A549 (cell line): Measurements from ENCODE around the gene STARD4. TPM values are rescaled to one million over a fixed set of nuclear protein-coding genes. Genes with fewer than 3 reads are reported as not detected.

ENCODE experiments used
- ATAC-seq, 2 experiments: fragments of 200-7000 bp in 1 of 2; fragments of >200 bp in 1 of 2; cut with Nextera tagmentation in 1 of 2; cut with Tn5 transposase in 1 of 2; 3 replicates each; pipeline versions ENCODE4 v1.8.0 to v1.9.1; 2018 to 2020; ENCODE audit warnings: mild to moderate bottlenecking in 1 of 2, moderate library complexity in 1 of 2
- CTCF ChIA-PET: fragments of 300-600 bp; sonication (Branson Sonifier 250); formaldehyde crosslinking; extraction: SDS; loops from one replicate; lab custom pipeline; 2021; ENCODE audit warnings: antibody characterized with exemption, inconsistent platforms; lab: Yijun Ruan, JAX
- POLR2A ChIA-PET: fragments of 350-600 bp; formaldehyde crosslinking; extraction: SDS; loops from one replicate; lab custom pipeline; 2021; ENCODE audit warnings: antibody characterized with exemption, inconsistent platforms; lab: Yijun Ruan, JAX
- DNase-seq, 2 experiments: peaks; one replicate each; pipeline versions ENCODE4 v3.0.0 to v3.0.0-alpha.2; 2011 to 2016; ENCODE audit warnings: low read depth in 1 of 2, low spot score in 1 of 2
- FAIRE-seq: peaks from 2 replicates; lab custom pipeline; 2011; peaks lifted over from hg19 to GRCh38; lab: Jason Lieb, UNC
- H3K27ac ChIP-seq, 2 experiments: fragments of >200 bp; sonication (Bioruptor Twin); formaldehyde crosslinking; 3 replicates each; pipeline ENCODE4 v1.5.1; 2016 to 2017
- H3K4me1 ChIP-seq: fragments of >200 bp; sonication (Bioruptor Twin); formaldehyde crosslinking; 3 replicates; pipeline ENCODE4 v1.6.1; 2016
- H3K4me2 ChIP-seq: fragments of >200 bp; sonication (Bioruptor Twin); formaldehyde crosslinking; 3 replicates; pipeline ENCODE4 v1.6.1; 2016
- H3K4me3 ChIP-seq: fragments of >200 bp; sonication (Bioruptor Twin); formaldehyde crosslinking; 3 replicates; pipeline ENCODE4 v1.5.1; 2016
- H3K9me3 ChIP-seq: fragments of >200 bp; sonication (Bioruptor Twin); formaldehyde crosslinking; 3 replicates; pipeline ENCODE4 v1.6.1; 2016
- ATOH8 ChIP-seq: fragments of 250-450 bp; sonication (Bioruptor Pico); IDR thresholded peaks from 2 replicates; pipeline ENCODE4 v1.5.0; 2020; ENCODE audit warnings: low read depth, mild to moderate bottlenecking, moderate library complexity
- CEBPB ChIP-seq, 2 experiments: fragments of >200 bp in 1 of 2; sonication (Bioruptor Twin) in 1 of 2; formaldehyde crosslinking in 1 of 2; IDR thresholded peaks; 2 replicates each; pipeline ENCODE4 v1.6.1; 2012 to 2016
- CHD4 ChIP-seq: fragments of 200-600 bp; sonication (generic); IDR thresholded peaks from 2 replicates; pipeline ENCODE4 v1.6.1; 2016; ENCODE audit warnings: antibody characterized with exemption, mild to moderate bottlenecking, borderline replicate concordance
- CTCF ChIP-seq: fragments of >200 bp; sonication (Bioruptor Twin); formaldehyde crosslinking; IDR thresholded peaks from 3 replicates; pipeline ENCODE4 v1.5.1; 2016
- E2F6 ChIP-seq: IDR thresholded peaks from 2 replicates; pipeline ENCODE4 v1.6.1; 2012; ENCODE audit warnings: low read depth, borderline replicate concordance
- EHF ChIP-seq: fragments of 250-450 bp; sonication (Bioruptor Pico); IDR thresholded peaks from 2 replicates; pipeline ENCODE4 v1.5.0; 2020; ENCODE audit warnings: mild to moderate bottlenecking
- ELK1 ChIP-seq: fragments of 150-350 bp; IDR thresholded peaks from 2 replicates; pipeline ENCODE4 v1.6.1; 2014; ENCODE audit warnings: low read depth, mild to moderate bottlenecking, low read length
- EP300 ChIP-seq, 2 experiments: fragments of >200 bp; sonication (Bioruptor Twin); formaldehyde crosslinking; IDR thresholded peaks; 2 replicates in 1 of 2; 3 replicates in 1 of 2; pipeline ENCODE4 v1.6.1; 2016 to 2017
- ESRRA ChIP-seq: fragments of 150-350 bp; IDR thresholded peaks from 2 replicates; pipeline ENCODE4 v1.6.1; 2014; ENCODE audit warnings: mild to moderate bottlenecking, low read length, borderline replicate concordance
- FOSB ChIP-seq: fragments of 250-450 bp; sonication (Bioruptor Pico); IDR thresholded peaks from 2 replicates; pipeline ENCODE4 v1.5.0; 2020; ENCODE audit warnings: mild to moderate bottlenecking, moderate library complexity
- FOSL2 ChIP-seq, 2 experiments: fragments of 450-650 bp in 1 of 2; fragments of >200 bp in 1 of 2; sonication (Bioruptor Twin) in 1 of 2; formaldehyde crosslinking; IDR thresholded peaks; 2 replicates each; pipeline versions ENCODE4 v1.5.0 to v1.6.1; 2016 to 2020; ENCODE audit warnings: mild to moderate bottlenecking in 1 of 2, moderate library complexity in 1 of 2
- GATA3 ChIP-seq: IDR thresholded peaks from 2 replicates; pipeline ENCODE4 v1.6.1; 2012; ENCODE audit warnings: borderline replicate concordance
- HES2 ChIP-seq: fragments of >200 bp; sonication (Bioruptor Twin); formaldehyde crosslinking; IDR thresholded peaks from 2 replicates; pipeline ENCODE4 v1.6.1; 2016
- HOXB13 ChIP-seq: fragments of 250-450 bp; sonication (Bioruptor Pico); IDR thresholded peaks from 2 replicates; pipeline ENCODE4 v1.5.0; 2020; ENCODE audit warnings: low read depth, mild to moderate bottlenecking, moderate library complexity
- HOXB5 ChIP-seq: fragments of 250-450 bp; sonication (Bioruptor Pico); IDR thresholded peaks from 2 replicates; pipeline ENCODE4 v1.5.0; 2020; ENCODE audit warnings: mild to moderate bottlenecking, moderate library complexity
- JUN ChIP-seq, 2 experiments: fragments of >200 bp; sonication (Bioruptor Twin); formaldehyde crosslinking; IDR thresholded peaks; 2 replicates in 1 of 2; 3 replicates in 1 of 2; pipeline ENCODE4 v1.6.1; 2016 to 2017
- JUNB ChIP-seq: fragments of >200 bp; sonication (Bioruptor Twin); formaldehyde crosslinking; IDR thresholded peaks from 2 replicates; pipeline ENCODE4 v1.6.1; 2016
- KDM1A ChIP-seq: fragments of 200-600 bp; sonication (generic); IDR thresholded peaks from 2 replicates; pipeline ENCODE4 v1.6.1; 2016; ENCODE audit warnings: low read depth, mild to moderate bottlenecking
- KDM5A ChIP-seq: fragments of 200-600 bp; sonication (generic); IDR thresholded peaks from 2 replicates; pipeline ENCODE4 v1.6.1; 2016; ENCODE audit warnings: antibody characterized with exemption, mild to moderate bottlenecking
- MYC ChIP-seq: IDR thresholded peaks from 2 replicates; pipeline ENCODE4 v1.6.1; 2012; ENCODE audit warnings: mild to moderate bottlenecking, inconsistent platforms, low read length, improper control_type of control experiment, borderline replicate concordance
- NFE2L2 ChIP-seq: fragments of 150-350 bp; conservative IDR thresholded peaks from 2 replicates; pipeline ENCODE4 v1.6.1; 2014; ENCODE audit warnings: low read length
- NPAS2 ChIP-seq: fragments of 250-450 bp; sonication (Bioruptor Pico); IDR thresholded peaks from 2 replicates; pipeline ENCODE4 v1.8.0; 2022; ENCODE audit warnings: mild to moderate bottlenecking, moderate library complexity, borderline replicate concordance
- POLR2A ChIP-seq: IDR thresholded peaks from 2 replicates; pipeline ENCODE4 v1.6.1; 2012; ENCODE audit warnings: mild to moderate bottlenecking, low read length
- POLR2AphosphoS2 ChIP-seq: conservative IDR thresholded peaks from 2 replicates; pipeline ENCODE4 v1.6.1; 2012; ENCODE audit warnings: low read length, improper control_type of control experiment, inconsistent platforms
- RAD21 ChIP-seq, 2 experiments: fragments of >200 bp in 1 of 2; sonication (Bioruptor Twin) in 1 of 2; formaldehyde crosslinking in 1 of 2; IDR thresholded peaks in 1 of 2; conservative IDR thresholded peaks in 1 of 2; 2 replicates in 1 of 2; 3 replicates in 1 of 2; pipeline ENCODE4 v1.6.1; 2012 to 2018; ENCODE audit warnings: inconsistent platforms in 1 of 2
- RARB ChIP-seq: fragments of 250-450 bp; sonication (Bioruptor Pico); IDR thresholded peaks from 2 replicates; pipeline ENCODE4 v1.8.0; 2021; ENCODE audit warnings: mild to moderate bottlenecking, moderate library complexity
- RCOR1 ChIP-seq: fragments of 150-350 bp; IDR thresholded peaks from 2 replicates; pipeline ENCODE4 v1.6.1; 2014; ENCODE audit warnings: antibody characterized with exemption, low read length, low read depth
- RFX5 ChIP-seq: fragments of 450-650 bp; IDR thresholded peaks from 2 replicates; pipeline ENCODE4 v1.7.1; 2014; ENCODE audit warnings: antibody characterized with exemption, mild to moderate bottlenecking, moderate library complexity
- SREBF2 ChIP-seq: fragments of 450-650 bp; IDR thresholded peaks from 2 replicates; pipeline ENCODE4 v1.6.1; 2014; ENCODE audit warnings: mild to moderate bottlenecking, moderate library complexity
- TP53 ChIP-seq: fragments of 250-450 bp; sonication (Bioruptor Pico); IDR thresholded peaks from 2 replicates; pipeline ENCODE4 v1.5.0; 2021; ENCODE audit warnings: mild to moderate bottlenecking, moderate library complexity
- USF2 ChIP-seq: fragments of 450-650 bp; IDR thresholded peaks from 2 replicates; pipeline ENCODE4 v1.6.1; 2014; ENCODE audit warnings: antibody characterized with exemption
- ZC3H11A ChIP-seq: fragments of 450-650 bp; IDR thresholded peaks from 2 replicates; pipeline ENCODE4 v1.6.1; 2014; ENCODE audit warnings: antibody characterized with exemption, mild to moderate bottlenecking
- WGBS: methylation state at CpG from one replicate; pipeline ENCODE4 v1.1.6; 2017; ENCODE audit errors: missing lambda C conversion rate; 5-methylcytosine and 5-hydroxymethylcytosine counted together
- polyA minus RNA-seq: library from RNA; depleted of rRNA, polyadenylated mRNA; stranded (reverse); fragments of >200 nt; gene quantifications from 2 replicates; pipeline ENCODE4 v1.2.3, GENCODE V29; 2011; rRNA and poly(A)+ RNA removed
- polyA plus RNA-seq, 4 experiments: library from polyadenylated mRNA; depleted of rRNA in 3 of 4; stranded (reverse); fragments of >200 nt; fragmentation: RNase III in 1 of 4; extraction: RNeasy Plus Mini Kit Qiagen cat#74134 plus additional on column Dnase treatment in 1 of 4; gene quantifications; 2 replicates in 3 of 4; 3 replicates in 1 of 4; pipeline ENCODE4 v1.2.3, GENCODE V29; 2011 to 2017

STARD4 gene
- polyA plus RNA-seq (2011; rRNA removed) (15.0 and 15.9 TPM in 2 replicates), polyA plus RNA-seq (2017; fragmentation: RNase III; extraction: RNeasy Plus Mini Kit Qiagen cat#74134 plus additional on column Dnase treatment) (6.9 to 14.0 TPM (median 12.8 TPM) in 3 replicates), polyA minus RNA-seq (7.6 and 9.5 TPM in 2 replicates)
- polyA plus RNA-seq (2012; cell fraction: cytosol; rRNA removed), result 2.8 and 3.2 TPM in 2 replicates
- polyA plus RNA-seq (2012; cell fraction: nucleus; rRNA removed), result 1.0 and 2.9 TPM in 2 replicates

GRCh38 chr5:111512375-111513130 is at the start of gene STARD4:
TSS of gene STARD4 (minus strand) at chr5:111512535. CDS start at chr5:111507433, 5,102 bp downstream.
- ChIA-PET CTCF (interaction anchor here (1.0 to 1.3 kb wide), 3 partner anchors 18 to 263 kb away, joined by 3 to 4 read pairs (median 4); no protein-coding TSS in a partner anchor), POLR2A (no interaction called here)
- Histone ChIP-seq H3K4me1 (peaks cover 10% of the 10 kb centered on the region; the same call in 2 of the 3 replicates), H3K4me2 (peak within 1 kb of the TSS; percentile 88), H3K9me3 (no peaks in the 10 kb centered on the region), H3K4me3 (peak within 1 kb of the TSS; percentile 73), H3K27ac (peak within 1 kb of the TSS; percentile 77 to 91)
- ATAC-seq (peak; percentile 96 to 99), DNase-seq (peak; percentile 75 to 92), FAIRE-seq (no peak)
- 2% methylated on average over 35 of the region's 41 CpGs for WGBS
- no peak for TF ChIP-seq HES2
- TF ChIP-seq GATA3, result no peak; the same call in 1 of the 2 replicates
- TF ChIP-seq NFE2L2, result no peak
- no peak for TF ChIP-seq ESRRA
- TF ChIP-seq JUNB, result no peak
- no peak for TF ChIP-seq RAD21 (conservative IDR thresholded peaks at IDR 0.05 in 1 of 2, IDR thresholded peaks at IDR 0.05 in 1 of 2)
- no peak for TF ChIP-seq ATOH8
- TF ChIP-seq CHD4, result no peak
- TF ChIP-seq JUN (IDR thresholded peaks at IDR 0.05), result peak in 1 of 2 experiments; percentile 34; a peak in 1 of 5 replicates
- no peak for TF ChIP-seq POLR2AphosphoS2
- no peak for TF ChIP-seq EHF (CRISPR knock-in tag)
- TF ChIP-seq TP53, result no peak
- 0 out of 4 replicates have a peak, but pooled peaks of 1 of the 2 experiments have one; percentile 2 for TF ChIP-seq CEBPB (IDR thresholded peaks at IDR 0.05)
- TF ChIP-seq EP300 (IDR thresholded peaks at IDR 0.05), result no peak
- no peak for TF ChIP-seq ZC3H11A
- no peak for TF ChIP-seq E2F6
- TF ChIP-seq HOXB13, result no peak
- no peak; the same call in 1 of the 2 replicates for TF ChIP-seq USF2
- no peak for TF ChIP-seq CTCF
- TF ChIP-seq FOSL2 (IDR thresholded peaks at IDR 0.05), result no peak
- TF ChIP-seq FOSL2 (CRISPR knock-in tag; IDR thresholded peaks at IDR 0.05), result no peak; the same call in 1 of the 2 replicates
- no peak for TF ChIP-seq KDM1A
- TF ChIP-seq RFX5, result peak; percentile 58; the same call in 1 of the 2 replicates
- no peak for TF ChIP-seq KDM5A
- TF ChIP-seq RCOR1, result no peak
- no peak; the same call in 1 of the 2 replicates for TF ChIP-seq MYC
- no peak for TF ChIP-seq SREBF2
- TF ChIP-seq ELK1, result no peak
- TF ChIP-seq POLR2A, result peak; percentile 57
- TF ChIP-seq FOSB, result no peak
- TF ChIP-seq RARB (CRISPR knock-in tag), result no peak
- TF ChIP-seq NPAS2 (CRISPR knock-in tag), result no peak
- TF ChIP-seq HOXB5, result no peak
